Adrenal gland (tissue), 5 donors: ENCODE results near the gene NKX2-3.

Experiments
- POLR2A ChIP-seq, 2 donors: fragments of 450-650 bp; IDR thresholded peaks; one replicate each; pipeline ENCODE4 v1.6.1; 2017; ENCODE audit warnings: antibody characterized with exemption in 2 of 2, mild to moderate bottlenecking in 2 of 2, moderate library complexity in 1 of 2
- TF ChIP-seq, protein P1 (sequence below), 6 experiments: fragments of 450-650 bp in 4 of 6; fragments of 200-600 bp in 2 of 6; sonication (generic) in 1 of 6; IDR thresholded peaks; 1 replicate in 5 of 6; 2 replicates in 1 of 6; pipeline versions ENCODE4 v1.5.1 to v1.8.0; 2016 to 2021; ENCODE audit warnings: antibody characterized with exemption in 6 of 6, mild to moderate bottlenecking in 2 of 6, moderate library complexity in 1 of 6
- donor health status: DM: no; HTN: no; CAD: no.

DNA sequence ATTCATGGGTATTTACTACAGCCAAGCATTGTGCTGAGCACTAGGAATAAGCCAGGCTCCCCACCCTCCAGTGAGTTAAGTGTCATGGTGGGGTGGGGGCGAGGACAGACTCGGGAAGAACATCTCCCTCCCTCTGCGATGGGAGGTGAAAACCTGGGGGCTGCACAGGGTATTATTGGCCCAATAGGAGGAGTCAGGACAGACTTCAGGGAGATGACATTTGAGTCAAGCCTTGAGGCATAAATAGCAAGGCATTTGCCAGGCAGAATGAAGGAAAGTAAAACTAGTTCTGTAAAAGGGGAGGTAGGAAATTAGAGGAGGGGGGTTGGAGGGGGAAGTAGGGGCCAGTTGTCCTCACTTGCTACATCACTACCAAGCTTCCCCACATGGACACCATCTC lies 18.9 kb downstream of the NKX2-3 start:
- TF ChIP-seq POLR2A (IDR thresholded peaks at IDR 0.05), result no peak
- TF ChIP-seq, protein P1, sequence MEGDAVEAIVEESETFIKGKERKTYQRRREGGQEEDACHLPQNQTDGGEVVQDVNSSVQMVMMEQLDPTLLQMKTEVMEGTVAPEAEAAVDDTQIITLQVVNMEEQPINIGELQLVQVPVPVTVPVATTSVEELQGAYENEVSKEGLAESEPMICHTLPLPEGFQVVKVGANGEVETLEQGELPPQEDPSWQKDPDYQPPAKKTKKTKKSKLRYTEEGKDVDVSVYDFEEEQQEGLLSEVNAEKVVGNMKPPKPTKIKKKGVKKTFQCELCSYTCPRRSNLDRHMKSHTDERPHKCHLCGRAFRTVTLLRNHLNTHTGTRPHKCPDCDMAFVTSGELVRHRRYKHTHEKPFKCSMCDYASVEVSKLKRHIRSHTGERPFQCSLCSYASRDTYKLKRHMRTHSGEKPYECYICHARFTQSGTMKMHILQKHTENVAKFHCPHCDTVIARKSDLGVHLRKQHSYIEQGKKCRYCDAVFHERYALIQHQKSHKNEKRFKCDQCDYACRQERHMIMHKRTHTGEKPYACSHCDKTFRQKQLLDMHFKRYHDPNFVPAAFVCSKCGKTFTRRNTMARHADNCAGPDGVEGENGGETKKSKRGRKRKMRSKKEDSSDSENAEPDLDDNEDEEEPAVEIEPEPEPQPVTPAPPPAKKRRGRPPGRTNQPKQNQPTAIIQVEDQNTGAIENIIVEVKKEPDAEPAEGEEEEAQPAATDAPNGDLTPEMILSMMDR (IDR thresholded peaks at IDR 0.05), result no peak
